HG03432 (cell line): Measurements from ENCODE around the gene LRRC26.
"Not testable (repeated sequence)": the region's sequence is repeated elsewhere in the genome, so short reads cannot be mapped to it uniquely, and the experiment has no call there.

Experiments used
- ATAC-seq: cut with Tn5 transposase; IDR thresholded peaks from one replicate; pipeline ENCODE4 v1.9.1; 2021; ENCODE audit warnings: mild to moderate bottlenecking, moderate library complexity; ENCODE audit not compliant: unreplicated experiment

LRRC26 gene

GRCh38 chr9:137139468-137140150 is 30.2 kb downstream of the LRRC26 start:
- ATAC-seq, result no peak

GRCh38 chr9:137138722-137139467 is 31.0 kb downstream of the LRRC26 start, which contains the start of gene GRIN1:
TSS of gene GRIN1 (plus strand) at chr9:137139154. CDS start at chr9:137139487, 333 bp downstream.
- ATAC-seq, result no peak

- ATAC-seq, result no peak
Measured at GRCh38 chr9:137138058-137138721, 31.7 kb downstream of the LRRC26 start.

- no peak for ATAC-seq
Measured at GRCh38 chr9:137136881-137137607, 32.8 kb downstream of the LRRC26 start.

GRCh38 chr9:137136261-137136880 is 33.5 kb downstream of the LRRC26 start:
- no peak for ATAC-seq

- ATAC-seq, result not testable (repeated sequence)
Measured at GRCh38 chr9:137135154-137135553, 34.7 kb downstream of the LRRC26 start.

GRCh38 chr9:137134191-137134590 is 35.7 kb downstream of the LRRC26 start:
- ATAC-seq, result no peak

- peak; percentile 28 for ATAC-seq
Measured at GRCh38 chr9:137130176-137130755, 39.6 kb downstream of the LRRC26 start.

- peak; percentile 82 for ATAC-seq
Measured at GRCh38 chr9:137129456-137130175, 40.2 kb downstream of the LRRC26 start.

- peak; percentile 15 for ATAC-seq
Measured at GRCh38 chr9:137128862-137129455, 40.9 kb downstream of the LRRC26 start.

GRCh38 chr9:137128158-137128861 is 41.5 kb downstream of the LRRC26 start:
- ATAC-seq, result no peak

GRCh38 chr9:137127301-137128157 is 42.3 kb downstream of the LRRC26 start:
- ATAC-seq, result no peak

GRCh38 chr9:137126786-137127185 is 43.1 kb downstream of the LRRC26 start:
- ATAC-seq, result no peak

GRCh38 chr9:137123952-137124462 is 45.8 kb downstream of the LRRC26 start:
- ATAC-seq, result not testable (repeated sequence)

GRCh38 chr9:137123468-137123837 is 46.4 kb downstream of the LRRC26 start:
- no peak for ATAC-seq

GRCh38 chr9:137122796-137123467 is 46.9 kb downstream of the LRRC26 start:
- not testable (repeated sequence) for ATAC-seq
